CD4-positive, alpha-beta memory T cell (primary cell): Measurements from ENCODE around the gene CLEC6A. TPM values are rescaled to one million over a fixed set of nuclear protein-coding genes. Genes with fewer than 3 reads are reported as not detected.

ENCODE experiments used
- CTCF ChIA-PET: fragments of 350-600 bp; sonication (Branson Sonifier 250); formaldehyde crosslinking; loops from one replicate; lab custom pipeline; 2021; ENCODE audit warnings: inconsistent platforms; ENCODE audit not compliant: partially characterized antibody; lab: Charles Lee
- POLR2A ChIA-PET: fragments of 350-600 bp; sonication (Branson Sonifier 250); formaldehyde crosslinking; loops from one replicate; lab custom pipeline; 2021; ENCODE audit not compliant: partially characterized antibody; lab: Charles Lee
- DNase-seq, 5 donors: peaks; one replicate each; pipeline versions ENCODE4 v3.0.0 to v3.0.0-alpha.2; 2020 to 2022; ENCODE audit warnings: mixed read lengths in 1 of 5
- H3K27ac ChIP-seq: one replicate; pipeline ENCODE4 v1.7.0; 2013; ENCODE audit warnings: low read depth, low read length
- H3K27me3 ChIP-seq: 2 replicates; pipeline ENCODE4 v1.7.0; 2013; ENCODE audit warnings: mild to moderate bottlenecking, low read length, moderate library complexity; ENCODE audit not compliant: insufficient read depth
- H3K36me3 ChIP-seq: 2 replicates; pipeline ENCODE4 v1.7.0; 2013; ENCODE audit warnings: mild to moderate bottlenecking, low read length, moderate library complexity; ENCODE audit not compliant: insufficient read depth
- H3K4me1 ChIP-seq: 2 replicates; pipeline ENCODE4 v1.7.0; 2013; ENCODE audit warnings: mild to moderate bottlenecking, low read length, moderate library complexity; ENCODE audit not compliant: insufficient read depth
- H3K4me3 ChIP-seq, 2 donors: one replicate each; pipeline ENCODE4 v1.7.0; 2013; ENCODE audit warnings: low read length in 2 of 2, mild to moderate bottlenecking in 1 of 2
- H3K9me3 ChIP-seq, 2 donors: one replicate each; pipeline ENCODE4 v1.7.0; 2013; ENCODE audit warnings: low read length in 2 of 2, control low read depth in 1 of 2; ENCODE audit not compliant: control insufficient read depth in 1 of 2
- H3K27ac Mint-ChIP-seq, 7 donors: one replicate each; pipeline ENCODE4 v1.8.0; 2020 to 2021; ENCODE audit warnings: mixed read lengths in 7 of 7, mild to moderate bottlenecking in 6 of 7, inconsistent platforms in 3 of 7, moderate library complexity in 3 of 7
- H3K27me3 Mint-ChIP-seq, 2 donors: one replicate each; pipeline ENCODE4 v1.8.0; 2020 to 2021; ENCODE audit warnings: mixed read lengths in 2 of 2
- H3K36me3 Mint-ChIP-seq, 2 donors: one replicate each; pipeline ENCODE4 v1.8.0; 2020 to 2021; ENCODE audit warnings: mixed read lengths in 2 of 2, inconsistent platforms in 1 of 2, mild to moderate bottlenecking in 1 of 2
- H3K4me1 Mint-ChIP-seq, 4 donors: one replicate each; pipeline ENCODE4 v1.8.0; 2020 to 2021; ENCODE audit warnings: mixed read lengths in 4 of 4, mild to moderate bottlenecking in 1 of 4
- H3K4me3 Mint-ChIP-seq, 8 donors: one replicate each; pipeline ENCODE4 v1.8.0; 2020 to 2021; ENCODE audit warnings: mixed read lengths in 8 of 8, mild to moderate bottlenecking in 7 of 8, moderate library complexity in 6 of 8, inconsistent platforms in 3 of 8
- H3K9me3 Mint-ChIP-seq, 8 donors: one replicate each; pipeline ENCODE4 v1.8.0; 2020 to 2021; ENCODE audit warnings: mixed read lengths in 8 of 8, mild to moderate bottlenecking in 5 of 8, inconsistent platforms in 3 of 8, moderate library complexity in 1 of 8
- intact Hi-C: fragments of 100-400 bp; cut with micrococcal nuclease; formaldehyde crosslinking; loops from one replicate; pipeline ENCODE4 v1.15.1; 2023
- polyA plus RNA-seq, 2 donors: library from polyadenylated mRNA; unstranded; fragments of 300-500 nt; fragmentation: Illumina TruSeq; gene quantifications; one replicate each; pipeline ENCODE4 v1.2.3, GENCODE V29; 2021
- total RNA-seq, 2 experiments: library from RNA; stranded (reverse); gene quantifications; one replicate each; pipeline ENCODE4 v1.2.3, GENCODE V29; 2021

The CLEC6A gene
- total and polyA plus RNA-seq, 4 experiments from 2014 or later, result not detected

DNA sequence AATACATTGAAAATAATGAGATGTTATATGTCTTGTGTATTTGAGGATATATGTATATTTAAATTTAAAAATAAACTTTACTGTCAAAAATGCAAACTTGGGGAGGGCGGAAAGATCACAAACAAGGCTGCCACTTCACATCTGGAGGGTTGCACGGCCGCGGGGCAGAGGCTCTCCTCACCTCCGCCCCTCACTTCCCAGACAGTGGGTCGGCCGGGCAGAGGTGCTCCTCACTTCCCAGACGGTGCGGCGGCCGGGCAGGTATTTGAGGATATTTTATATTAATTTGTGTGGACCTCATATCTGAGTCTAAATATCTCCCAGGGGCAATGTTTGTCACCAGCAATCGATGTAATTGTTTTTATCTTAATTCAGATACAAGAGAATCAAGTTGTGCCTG, 3.7 kb upstream of the CLEC6A start:
- H3K4me3 Mint-ChIP-seq, result no peak overlapping the region
- Histone ChIP-seq H3K36me3 (no peaks in the 10 kb centered on the region), H3K4me1 (no peaks in the 10 kb centered on the region), H3K4me3 (no peak overlapping the region), H3K9me3 (no peaks in the 10 kb centered on the region), H3K27me3 (no peaks in the 10 kb centered on the region), H3K27ac (no peak overlapping the region)
- H3K27me3 Mint-ChIP-seq, result peaks cover 0 to 15% of the 10 kb centered on the region in 2 donors
- POLR2A ChIA-PET, result no interaction called here
- H3K9me3 Mint-ChIP-seq, result no peaks in the 10 kb centered on the region
- H3K4me1 Mint-ChIP-seq, result peaks cover 0 to 2% (median 0%) of the 10 kb centered on the region in 4 donors
- intact Hi-C loops, result no loop called here
- CTCF ChIA-PET, result no interaction called here
- H3K36me3 Mint-ChIP-seq, result no peaks in the 10 kb centered on the region
- no peak overlapping the region for H3K27ac Mint-ChIP-seq
- DNase-seq, result no peak

DNA sequence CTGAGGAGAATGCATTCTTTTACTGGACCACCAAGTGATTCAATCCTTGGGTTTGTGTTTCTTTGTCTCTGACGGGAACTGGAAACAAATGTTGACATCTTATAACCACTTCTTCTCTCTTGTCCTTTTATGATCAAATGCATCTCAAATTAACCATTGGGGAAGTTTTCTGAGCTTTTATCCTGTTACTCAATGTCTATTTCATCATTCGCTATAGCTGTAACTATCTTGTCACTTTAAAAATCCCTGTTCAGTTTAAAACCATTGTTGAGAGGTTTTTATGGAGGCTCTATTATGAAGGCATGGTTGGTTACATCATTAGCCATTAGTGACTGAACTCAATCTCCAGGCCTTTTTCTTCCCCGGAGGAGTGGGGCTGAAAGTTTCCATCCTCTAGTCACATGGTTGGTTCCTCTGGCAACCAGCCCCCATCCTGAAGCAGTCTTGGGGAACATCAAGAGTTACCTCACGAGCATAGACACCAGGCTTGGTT, 2.7 kb upstream of the CLEC6A start:
- intact Hi-C loops, result no loop called here
- Mint-ChIP-seq H3K9me3 (no peaks in the 10 kb centered on the region), H3K4me1 (peaks cover 0 to 2% (median 0%) of the 10 kb centered on the region in 4 donors), H3K27me3 (peaks cover 2 to 20% of the 10 kb centered on the region in 2 donors), H3K4me3 (no peak overlapping the region), H3K36me3 (no peaks in the 10 kb centered on the region), H3K27ac (no peak overlapping the region)
- ChIA-PET POLR2A (no interaction called here), CTCF (no interaction called here)
- Histone ChIP-seq H3K27ac (no peak overlapping the region), H3K36me3 (no peaks in the 10 kb centered on the region), H3K27me3 (no peaks in the 10 kb centered on the region), H3K4me3 (no peak overlapping the region), H3K4me1 (no peaks in the 10 kb centered on the region), H3K9me3 (no peaks in the 10 kb centered on the region)
- DNase-seq, result no peak

DNA sequence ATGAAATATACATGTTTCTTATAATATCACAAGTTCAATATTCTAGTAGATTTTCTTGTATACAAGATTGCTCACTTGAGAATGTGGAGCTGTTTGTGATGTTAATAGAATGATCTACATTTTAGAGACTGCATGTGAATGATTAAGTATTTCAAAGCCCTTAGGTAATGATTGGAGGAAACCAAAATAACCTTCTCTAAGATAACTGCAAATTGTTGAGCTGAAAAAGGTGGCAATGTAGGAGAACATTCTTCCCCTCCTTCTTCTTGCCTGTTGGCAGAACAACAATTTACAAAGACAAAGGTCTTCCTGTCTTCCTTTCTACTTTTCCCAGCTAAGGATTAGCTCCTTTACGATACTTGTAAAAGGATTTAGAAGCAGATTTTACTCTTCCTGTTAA, 2.0 kb upstream of the CLEC6A start:
- POLR2A ChIA-PET, result no interaction called here
- no peaks in the 10 kb centered on the region for H3K9me3 Mint-ChIP-seq
- CTCF ChIA-PET, result interaction anchor here (1.1 kb wide), 1 partner anchor 11 kb away, joined by 3 read pairs; no protein-coding TSS in a partner anchor

DNA sequence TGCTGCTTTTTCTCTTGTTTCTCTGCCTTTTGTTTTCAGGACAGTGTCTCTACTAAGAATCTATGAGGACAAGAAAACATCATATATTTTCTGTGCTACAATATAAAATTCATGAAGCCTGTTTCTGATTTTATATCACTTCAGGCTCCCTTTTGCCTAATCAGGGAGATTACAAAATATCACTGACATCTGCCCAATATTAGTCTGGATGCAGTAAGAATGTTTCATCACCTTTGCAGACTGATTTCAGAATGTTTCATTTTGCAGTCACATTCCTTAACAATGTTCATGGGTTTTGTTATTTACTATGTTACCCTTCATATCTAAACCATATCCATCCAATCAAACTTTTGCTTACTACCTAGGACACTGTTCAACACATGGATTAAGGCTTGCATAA, 491 bp upstream of the CLEC6A start:
- H3K36me3 ChIP-seq, result no peaks in the 10 kb centered on the region
- H3K9me3 ChIP-seq, result no peaks in the 10 kb centered on the region
- no peaks in the 10 kb centered on the region for H3K27me3 ChIP-seq
- Mint-ChIP-seq H3K4me1 (peaks cover 0 to 2% (median 0%) of the 10 kb centered on the region in 4 donors), H3K4me3 (no peak overlapping the region), H3K27ac (no peak overlapping the region), H3K27me3 (peaks cover 6 to 23% of the 10 kb centered on the region in 2 donors), H3K36me3 (no peaks in the 10 kb centered on the region), H3K9me3 (peaks cover 0 to 1% (median 0%) of the 10 kb centered on the region in 8 donors)
- H3K4me1 ChIP-seq, result no peaks in the 10 kb centered on the region
- ChIA-PET CTCF (no interaction called here), POLR2A (no interaction called here)
- intact Hi-C loops, result no loop called here
- H3K27ac ChIP-seq, result no peak overlapping the region
- H3K4me3 ChIP-seq, result no peak overlapping the region
- no peak for DNase-seq

More for the DNA sequence above, 2.0 kb upstream of the CLEC6A start:
- Mint-ChIP-seq H3K4me1 (peaks cover 0 to 2% (median 0%) of the 10 kb centered on the region in 4 donors), H3K27ac (no peak overlapping the region), H3K27me3 (peaks cover 3 to 22% of the 10 kb centered on the region in 2 donors), H3K36me3 (no peaks in the 10 kb centered on the region), H3K4me3 (no peak overlapping the region)
- H3K4me1 ChIP-seq, result no peaks in the 10 kb centered on the region
- no peak overlapping the region for H3K27ac ChIP-seq
- intact Hi-C loops, result no loop called here
- no peak for DNase-seq
- no peak overlapping the region for H3K4me3 ChIP-seq
- H3K9me3 ChIP-seq, result no peaks in the 10 kb centered on the region
- H3K27me3 ChIP-seq, result no peaks in the 10 kb centered on the region
- no peaks in the 10 kb centered on the region for H3K36me3 ChIP-seq

DNA sequence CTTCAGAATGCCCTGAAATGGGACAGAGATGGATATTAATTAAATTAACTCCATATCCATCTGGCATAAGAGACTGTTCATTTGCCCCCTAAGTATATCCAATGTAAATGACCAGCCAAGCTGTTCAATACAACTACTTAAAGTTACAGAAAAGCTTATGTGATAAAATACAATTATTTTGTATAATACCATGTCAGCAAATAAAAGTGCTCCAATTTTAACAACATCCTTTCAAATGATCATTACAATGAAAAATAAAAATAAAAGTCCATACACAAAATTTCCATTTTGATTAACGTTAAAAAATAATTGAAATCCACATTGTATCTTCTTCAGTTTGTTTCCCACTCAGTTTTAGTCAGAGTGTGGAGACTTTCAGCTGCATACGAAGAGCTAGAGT, 5.7 kb downstream of the CLEC6A start:
- intact Hi-C loops, result no loop called here
- Mint-ChIP-seq H3K27me3 (peaks cover 6 to 10% of the 10 kb centered on the region in 2 donors), H3K4me3 (no peak overlapping the region), H3K4me1 (no peaks in the 10 kb centered on the region), H3K27ac (no peak overlapping the region), H3K36me3 (no peaks in the 10 kb centered on the region), H3K9me3 (peaks cover 0 to 1% (median 0%) of the 10 kb centered on the region in 8 donors)
- Histone ChIP-seq H3K27me3 (no peaks in the 10 kb centered on the region), H3K4me1 (no peaks in the 10 kb centered on the region), H3K4me3 (no peak overlapping the region), H3K36me3 (no peaks in the 10 kb centered on the region), H3K9me3 (no peaks in the 10 kb centered on the region), H3K27ac (no peak overlapping the region)
- DNase-seq, result no peak
- ChIA-PET POLR2A (no interaction called here), CTCF (no interaction called here)

DNA sequence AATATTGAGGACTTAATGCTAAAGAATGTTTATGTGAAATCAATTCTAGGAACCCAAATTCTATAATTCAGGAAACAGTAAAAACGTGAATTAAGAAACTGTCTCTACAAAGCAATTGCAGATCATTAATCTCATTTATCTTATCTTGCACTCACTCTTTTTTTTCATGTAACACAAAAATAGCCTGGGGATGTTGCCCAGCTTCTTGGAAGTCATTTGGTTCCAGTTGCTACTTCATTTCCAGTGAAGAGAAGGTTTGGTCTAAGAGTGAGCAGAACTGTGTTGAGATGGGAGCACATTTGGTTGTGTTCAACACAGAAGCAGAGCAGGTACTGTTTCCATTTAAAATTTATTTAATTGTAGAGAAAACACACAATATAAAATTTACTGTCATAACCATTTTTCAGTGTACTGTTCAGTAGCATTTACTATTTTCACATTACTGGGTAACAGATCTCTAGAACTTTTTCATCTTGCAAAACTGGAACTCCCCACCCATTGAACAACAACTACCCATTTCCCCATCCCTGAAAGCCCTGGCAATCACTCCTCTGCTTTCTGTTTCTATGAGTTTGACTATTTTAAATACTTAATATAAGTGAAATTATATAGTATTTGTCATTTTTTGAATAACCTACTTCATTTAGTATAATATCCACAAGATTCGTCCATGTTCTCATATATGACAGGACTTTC, 9.7 kb downstream of the CLEC6A start:
- H3K4me1 Mint-ChIP-seq, result no peaks in the 10 kb centered on the region
- Histone ChIP-seq H3K9me3 (no peaks in the 10 kb centered on the region), H3K4me3 (no peak overlapping the region), H3K4me1 (no peaks in the 10 kb centered on the region), H3K27ac (no peak overlapping the region), H3K27me3 (no peaks in the 10 kb centered on the region), H3K36me3 (no peaks in the 10 kb centered on the region)
- intact Hi-C loops, result no loop called here
- ChIA-PET CTCF (interaction anchor here (1.5 kb wide), 1 partner anchor 11 kb away, joined by 3 read pairs; no protein-coding TSS in a partner anchor), POLR2A (no interaction called here)
- peaks cover 0 to 18% (median 12%) of the 10 kb centered on the region in 8 donors for H3K9me3 Mint-ChIP-seq
- DNase-seq, result no peak
- H3K27ac Mint-ChIP-seq, result no peak overlapping the region
- peaks cover 4 to 10% of the 10 kb centered on the region in 2 donors for H3K27me3 Mint-ChIP-seq
- peaks cover 0 to 1% of the 10 kb centered on the region in 2 donors for H3K36me3 Mint-ChIP-seq
- no peak overlapping the region for H3K4me3 Mint-ChIP-seq

DNA sequence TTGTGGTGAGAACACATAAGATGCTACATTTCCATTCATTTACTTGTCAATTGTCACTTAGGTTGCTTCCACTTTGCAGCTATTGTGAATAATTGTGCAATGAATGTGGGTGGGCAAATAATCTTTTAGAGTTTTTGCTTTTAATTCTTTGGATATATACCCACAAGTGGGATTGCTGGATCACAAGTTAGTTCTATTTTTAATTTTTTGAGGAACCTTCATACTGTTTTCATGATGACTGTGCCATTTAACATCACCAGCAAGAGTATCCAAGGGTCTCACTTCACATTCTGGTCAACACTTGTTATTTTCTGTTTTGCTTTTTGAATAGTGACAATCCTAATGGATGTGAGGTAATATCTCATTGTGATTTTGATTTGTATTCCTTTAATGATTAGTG, 10.5 kb downstream of the CLEC6A start:
- H3K4me1 ChIP-seq, result no peaks in the 10 kb centered on the region
- no peak overlapping the region for H3K27ac Mint-ChIP-seq
- H3K36me3 ChIP-seq, result no peaks in the 10 kb centered on the region
- H3K9me3 Mint-ChIP-seq, result peaks cover 0 to 18% (median 12%) of the 10 kb centered on the region in 8 donors
- peaks cover 0 to 1% of the 10 kb centered on the region in 2 donors for H3K36me3 Mint-ChIP-seq
- no peak overlapping the region for H3K4me3 Mint-ChIP-seq
- DNase-seq, result no peak
- no peak overlapping the region for H3K27ac ChIP-seq
- CTCF ChIA-PET, result no interaction called here
- no peaks in the 10 kb centered on the region for H3K4me1 Mint-ChIP-seq
- H3K9me3 ChIP-seq, result no peaks in the 10 kb centered on the region
- no peak overlapping the region for H3K4me3 ChIP-seq
- no peaks in the 10 kb centered on the region for H3K27me3 ChIP-seq
- peaks cover 4 to 10% of the 10 kb centered on the region in 2 donors for H3K27me3 Mint-ChIP-seq
- POLR2A ChIA-PET, result no interaction called here
- intact Hi-C loops, result no loop called here
